Neural crest cell (in vitro differentiated cells): Measurements from ENCODE around the gene NTSR2. TPM values are rescaled to one million over a fixed set of nuclear protein-coding genes. Genes with fewer than 3 reads are reported as not detected.

Source experiments
- DNase-seq: peaks from one replicate; pipeline ENCODE4 v3.0.0; 2021; ENCODE audit warnings: low read depth, mixed read lengths, low spot score
- H3K27ac Mint-ChIP-seq: one replicate; pipeline ENCODE4 v1.8.0; 2021; ENCODE audit warnings: mild to moderate bottlenecking, mixed read lengths; ENCODE audit not compliant: unreplicated experiment
- H3K27me3 Mint-ChIP-seq: 2 replicates; pipeline ENCODE4 v1.8.0; 2021; ENCODE audit warnings: low read depth, mild to moderate bottlenecking, mixed read lengths
- H3K36me3 Mint-ChIP-seq: 2 replicates; pipeline ENCODE4 v1.8.0; 2021; ENCODE audit warnings: low read depth, mild to moderate bottlenecking, mixed read lengths
- H3K4me1 Mint-ChIP-seq: 2 replicates; pipeline ENCODE4 v1.8.0; 2021; ENCODE audit warnings: mixed read lengths
- H3K4me3 Mint-ChIP-seq: one replicate; pipeline ENCODE4 v1.8.0; 2021; ENCODE audit warnings: mild to moderate bottlenecking, mixed read lengths
- H3K9me3 Mint-ChIP-seq: 2 replicates; pipeline ENCODE4 v1.8.0; 2021; ENCODE audit warnings: mixed read lengths
- total RNA-seq: library from RNA; stranded (reverse); gene quantifications from 2 replicates; pipeline ENCODE4 v1.2.1, GENCODE V29; 2021
- TF ChIP-seq, protein P1 (sequence below): fragments of 200-600 bp; sonication (generic); conservative IDR thresholded peaks from 2 replicates; pipeline ENCODE4 v1.5.0; 2021; ENCODE audit warnings: antibody characterized with exemption, mild to moderate bottlenecking

NTSR2 gene
- total RNA-seq, 1 donor from 2014 or later, result not detected

DNA sequence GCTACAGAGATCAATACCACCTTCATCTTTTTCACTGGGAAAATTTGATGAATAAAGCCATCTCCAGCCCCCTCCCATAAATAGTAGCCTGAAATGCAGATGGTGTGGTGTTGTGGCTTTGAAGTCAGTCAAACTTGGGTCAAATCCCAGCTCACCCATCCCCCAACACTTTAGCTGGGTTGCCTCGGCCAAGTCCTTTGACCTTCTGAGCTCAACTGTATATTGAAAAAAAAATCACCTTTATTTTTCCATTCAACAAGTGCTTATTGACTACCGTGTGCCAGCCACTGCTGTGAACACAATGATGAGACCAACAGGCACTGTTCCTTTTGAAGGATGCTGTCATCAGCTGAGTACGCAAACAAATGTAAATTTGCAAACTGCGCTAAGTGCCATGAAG lies 35.1 kb upstream of the NTSR2 start:
- peaks cover 4% of the 10 kb centered on the region for H3K36me3 Mint-ChIP-seq
- TF ChIP-seq, protein P1, sequence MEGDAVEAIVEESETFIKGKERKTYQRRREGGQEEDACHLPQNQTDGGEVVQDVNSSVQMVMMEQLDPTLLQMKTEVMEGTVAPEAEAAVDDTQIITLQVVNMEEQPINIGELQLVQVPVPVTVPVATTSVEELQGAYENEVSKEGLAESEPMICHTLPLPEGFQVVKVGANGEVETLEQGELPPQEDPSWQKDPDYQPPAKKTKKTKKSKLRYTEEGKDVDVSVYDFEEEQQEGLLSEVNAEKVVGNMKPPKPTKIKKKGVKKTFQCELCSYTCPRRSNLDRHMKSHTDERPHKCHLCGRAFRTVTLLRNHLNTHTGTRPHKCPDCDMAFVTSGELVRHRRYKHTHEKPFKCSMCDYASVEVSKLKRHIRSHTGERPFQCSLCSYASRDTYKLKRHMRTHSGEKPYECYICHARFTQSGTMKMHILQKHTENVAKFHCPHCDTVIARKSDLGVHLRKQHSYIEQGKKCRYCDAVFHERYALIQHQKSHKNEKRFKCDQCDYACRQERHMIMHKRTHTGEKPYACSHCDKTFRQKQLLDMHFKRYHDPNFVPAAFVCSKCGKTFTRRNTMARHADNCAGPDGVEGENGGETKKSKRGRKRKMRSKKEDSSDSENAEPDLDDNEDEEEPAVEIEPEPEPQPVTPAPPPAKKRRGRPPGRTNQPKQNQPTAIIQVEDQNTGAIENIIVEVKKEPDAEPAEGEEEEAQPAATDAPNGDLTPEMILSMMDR, result no peak
- no peak overlapping the region for H3K27ac Mint-ChIP-seq
- no peaks in the 10 kb centered on the region for H3K27me3 Mint-ChIP-seq
- DNase-seq, result no peak
- H3K4me1 Mint-ChIP-seq, result no peaks in the 10 kb centered on the region
- no peak overlapping the region for H3K4me3 Mint-ChIP-seq
- peaks cover 5% of the 10 kb centered on the region for H3K9me3 Mint-ChIP-seq

DNA sequence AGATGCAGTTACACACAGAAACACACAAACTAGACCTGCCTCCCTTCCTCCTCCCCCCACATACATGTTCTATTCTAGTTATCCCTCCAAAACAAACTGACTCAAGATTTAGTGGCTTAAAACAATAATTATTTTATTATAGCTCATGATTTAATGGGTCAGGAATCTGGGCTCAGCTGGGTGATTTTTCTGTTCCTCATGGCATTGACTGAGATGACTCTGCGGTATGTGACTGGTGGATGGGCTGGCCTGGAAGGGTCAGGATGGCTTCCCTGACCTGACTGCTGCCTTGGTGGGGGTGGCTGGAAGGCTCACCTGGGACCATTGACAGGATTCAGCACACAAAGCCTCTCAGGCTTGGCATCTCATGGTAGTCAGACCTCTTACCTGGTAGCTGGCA lies 33.7 kb upstream of the NTSR2 start:
- no peak overlapping the region for H3K4me3 Mint-ChIP-seq
- no peak for DNase-seq

DNA sequence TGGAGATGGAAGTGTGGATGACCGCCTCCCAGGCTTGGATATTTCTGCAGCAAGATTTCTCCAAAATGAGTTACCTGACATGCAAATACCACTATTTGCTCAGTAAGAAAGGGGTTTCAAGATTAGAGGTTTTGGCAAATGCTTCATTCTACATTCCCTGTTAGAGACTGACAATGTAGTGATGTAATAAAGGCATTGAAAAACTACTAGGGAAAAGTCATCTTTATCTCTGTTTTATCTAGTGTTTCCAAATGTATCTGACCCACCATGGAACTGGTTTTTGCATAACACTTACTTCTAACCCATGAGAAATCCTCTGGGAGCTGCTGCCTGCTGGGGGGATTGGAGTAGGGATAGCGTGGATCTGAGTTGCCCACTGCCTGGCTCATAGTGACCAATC lies 33.0 kb upstream of the NTSR2 start:
- Mint-ChIP-seq H3K36me3 (peaks cover 4% of the 10 kb centered on the region), H3K9me3 (peaks cover 5% of the 10 kb centered on the region), H3K4me3 (no peak overlapping the region), H3K27ac (no peak overlapping the region), H3K4me1 (peaks cover 6% of the 10 kb centered on the region), H3K27me3 (no peaks in the 10 kb centered on the region)
- TF ChIP-seq, protein P1, result no peak
- no peak for DNase-seq

More for the DNA sequence above, 33.7 kb upstream of the NTSR2 start:
- Mint-ChIP-seq H3K4me1 (peaks cover under 1% of the 10 kb centered on the region), H3K27ac (no peak overlapping the region), H3K36me3 (peaks cover 4% of the 10 kb centered on the region), H3K9me3 (peaks cover 5% of the 10 kb centered on the region), H3K27me3 (no peaks in the 10 kb centered on the region)
- TF ChIP-seq, protein P1, result no peak

DNA sequence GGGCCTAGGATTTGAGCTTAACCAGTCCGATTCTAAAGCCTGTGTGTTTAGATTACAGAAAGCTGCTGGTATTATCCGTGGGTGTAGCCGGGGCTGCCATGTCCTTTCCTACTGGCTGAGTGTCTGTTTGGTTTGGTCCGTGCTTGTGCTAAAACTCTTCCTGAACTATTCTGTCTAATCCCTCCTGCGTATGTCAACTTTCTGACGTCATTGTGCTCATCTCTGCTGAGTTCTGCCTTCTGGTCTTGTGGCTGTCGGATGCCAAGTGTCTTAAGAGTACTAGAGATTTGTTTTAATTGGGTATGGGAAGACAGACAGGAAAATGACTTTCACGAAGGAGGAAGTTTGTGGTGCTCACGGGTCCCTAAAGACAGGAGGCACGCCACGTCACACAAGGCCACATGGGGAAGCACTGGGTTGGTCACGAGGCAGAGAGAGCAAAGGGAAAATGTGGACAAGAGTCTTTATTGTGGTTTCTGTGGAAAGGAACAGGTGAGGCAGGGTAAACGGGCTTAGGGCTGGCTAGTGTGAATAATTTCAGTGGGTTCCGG lies 31.8 kb upstream of the NTSR2 start:
- H3K27ac Mint-ChIP-seq, result no peak overlapping the region
- TF ChIP-seq, protein P1, result no peak
- peaks cover 4% of the 10 kb centered on the region for H3K36me3 Mint-ChIP-seq
- DNase-seq, result no peak
- H3K27me3 Mint-ChIP-seq, result no peaks in the 10 kb centered on the region
- peaks cover 5% of the 10 kb centered on the region for H3K9me3 Mint-ChIP-seq
- H3K4me1 Mint-ChIP-seq, result peaks cover 16% of the 10 kb centered on the region
- H3K4me3 Mint-ChIP-seq, result no peak overlapping the region

DNA sequence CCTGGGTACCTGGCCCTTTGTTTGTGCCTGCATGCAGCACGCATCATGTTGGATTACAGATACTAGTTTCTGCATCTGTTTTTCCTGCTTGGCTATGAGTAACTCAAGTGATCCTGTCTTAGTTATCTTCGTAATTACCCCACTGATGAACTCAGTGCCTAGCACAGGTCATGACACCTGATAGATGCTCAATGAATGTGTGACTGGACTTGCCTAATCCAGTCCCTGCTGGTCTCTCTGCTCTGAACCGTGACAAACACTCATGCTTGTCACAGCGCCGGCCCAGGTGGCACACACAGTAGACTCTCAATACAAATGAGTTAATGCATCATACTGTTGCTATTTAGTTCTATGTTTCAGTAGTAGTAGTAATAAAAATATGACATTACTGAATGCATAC lies 31.2 kb upstream of the NTSR2 start:
- TF ChIP-seq, protein P1, result no peak
- no peak overlapping the region for H3K27ac Mint-ChIP-seq
- peaks cover 4% of the 10 kb centered on the region for H3K36me3 Mint-ChIP-seq
- DNase-seq, result no peak
- H3K4me1 Mint-ChIP-seq, result peaks cover 17% of the 10 kb centered on the region
- H3K4me3 Mint-ChIP-seq, result no peak overlapping the region
- no peaks in the 10 kb centered on the region for H3K27me3 Mint-ChIP-seq
- H3K9me3 Mint-ChIP-seq, result peaks cover 5% of the 10 kb centered on the region
